Measurements from ENCODE around the gene CBX7. TPM values are rescaled to one million over a fixed set of nuclear protein-coding genes. Genes with fewer than 3 reads are reported as not detected.

Gene CBX7
- total and polyA plus RNA-seq, 4 donors = 2.2 to 21.8 (median 14.9) TPM

GRCh38 chr22:39182478-39183030, 30.1 kb upstream of the CBX7 start:
- H3K4me1 ChIP-seq (ENCODE audit: control insufficient read depth in 4 of 4, insufficient read depth in 4 of 4, low read length in 3 of 4) = peaks cover 0 to 2% (median 0%) of the 10 kb centered on the region in 4 donors
- H3K4me3 ChIP-seq (ENCODE audit: low read depth in 1 of 3, low read length in 3 of 3) = no peak overlapping the region
- TF ChIP-seq ZBTB33 (IDR thresholded peaks at IDR 0.05) (no peak), GABPA (IDR thresholded peaks at IDR 0.05 in 1 of 2, conservative IDR thresholded peaks at IDR 0.05 in 1 of 2) (no peak)
- H3K36me3 ChIP-seq (ENCODE audit: control insufficient read depth in 4 of 4, insufficient read depth in 3 of 4, low read depth in 1 of 4, low read length in 3 of 4) = no peaks in the 10 kb centered on the region
- no peak overlapping the region for H3K9ac ChIP-seq (ENCODE audit: low read depth in 1 of 2, low read length in 2 of 2)
- WGBS = 91% methylated on average over 6 of the region's 6 CpGs
- H3K27me3 ChIP-seq (ENCODE audit: control insufficient read depth in 4 of 4, insufficient read depth in 4 of 4, low read length in 3 of 4) = no peaks in the 10 kb centered on the region
- peaks cover 0 to 3% (median 1%) of the 10 kb centered on the region in 4 donors for H3K9me3 ChIP-seq (ENCODE audit: control insufficient read depth in 4 of 4, low read length in 3 of 4)
- no peak for DNase-seq (ENCODE audit: low spot score)
- no peak overlapping the region for H3K27ac ChIP-seq (ENCODE audit: low read depth in 1 of 2, low read length in 2 of 2)

GRCh38 chr22:39181778-39182177, 29.3 kb upstream of the CBX7 start:
- DNase-seq (ENCODE audit: low spot score) = no peak
- no peaks in the 10 kb centered on the region for H3K27me3 ChIP-seq (ENCODE audit: control insufficient read depth in 4 of 4, insufficient read depth in 4 of 4, low read length in 3 of 4)
- WGBS = 84% methylated on average over 5 of the region's 5 CpGs
- peaks cover 0 to 4% (median 0%) of the 10 kb centered on the region in 4 donors for H3K4me1 ChIP-seq (ENCODE audit: control insufficient read depth in 4 of 4, insufficient read depth in 4 of 4, low read length in 3 of 4)
- H3K27ac ChIP-seq (ENCODE audit: low read depth in 1 of 2, low read length in 2 of 2) = no peak overlapping the region
- no peak for TF ChIP-seq RAD21 (IDR thresholded peaks at IDR 0.05)
- no peak for TF ChIP-seq SP1 (IDR thresholded peaks at IDR 0.05)
- TF ChIP-seq RXRA (IDR thresholded peaks at IDR 0.05) = no peak
- TF ChIP-seq GABPA (IDR thresholded peaks at IDR 0.05 in 1 of 2, conservative IDR thresholded peaks at IDR 0.05 in 1 of 2) = no peak
- TF ChIP-seq YY1 (IDR thresholded peaks at IDR 0.05) = no peak
- no peak for TF ChIP-seq FOXA1 (IDR thresholded peaks at IDR 0.05)
- no peak for TF ChIP-seq ZBTB33 (IDR thresholded peaks at IDR 0.05)
- no peak for TF ChIP-seq MAX (IDR thresholded peaks at IDR 0.05)
- TF ChIP-seq CTCF (IDR thresholded peaks at IDR 0.05; ENCODE audit: low read depth, low read length, missing input control) = no peak
- no peak for TF ChIP-seq REST (IDR thresholded peaks at IDR 0.05)
- no peak for TF ChIP-seq ATF3 (IDR thresholded peaks at IDR 0.05)
- TF ChIP-seq FOXA2 (IDR thresholded peaks at IDR 0.05) = no peak
- no peak for TF ChIP-seq HNF4G (IDR thresholded peaks at IDR 0.05)
- no peak for TF ChIP-seq NR2F2 (IDR thresholded peaks at IDR 0.05)
- TF ChIP-seq HNF4A (conservative IDR thresholded peaks at IDR 0.05) = no peak
- H3K9me3 ChIP-seq (ENCODE audit: control insufficient read depth in 4 of 4, low read length in 3 of 4) = peaks cover 0 to 3% (median 1%) of the 10 kb centered on the region in 4 donors
- H3K4me3 ChIP-seq (ENCODE audit: low read depth in 1 of 3, low read length in 3 of 3) = no peak overlapping the region
- H3K36me3 ChIP-seq (ENCODE audit: control insufficient read depth in 4 of 4, insufficient read depth in 3 of 4, low read depth in 1 of 4, low read length in 3 of 4) = no peaks in the 10 kb centered on the region
- no peak overlapping the region for H3K9ac ChIP-seq (ENCODE audit: low read depth in 1 of 2, low read length in 2 of 2)
